Loucy (cell line): Measurements from ENCODE around the gene KCNMB2.

ENCODE experiments used
- H2AFZ ChIP-seq: fragments of 200-600 bp; sonication (generic); 2 replicates; pipeline ENCODE4 v1.6.0; 2016; ENCODE audit warnings: antibody characterized with exemption, mild to moderate bottlenecking, low read length, moderate library complexity
- H3F3A ChIP-seq: fragments of 200-600 bp; 2 replicates; pipeline ENCODE4 v1.6.0; 2016; ENCODE audit warnings: antibody characterized with exemption, low read depth, mild to moderate bottlenecking
- H3K27me3 ChIP-seq: fragments of 200-600 bp; sonication (generic); 2 replicates; pipeline ENCODE4 v1.6.1; 2014; ENCODE audit warnings: low read length, mild to moderate bottlenecking; ENCODE audit not compliant: insufficient read depth, poor library complexity, severe bottlenecking
- H3K36me3 ChIP-seq: fragments of 200-600 bp; sonication (generic); 2 replicates; pipeline ENCODE4 v1.6.1; 2016; ENCODE audit warnings: low read length; ENCODE audit not compliant: insufficient read depth
- H3K4me1 ChIP-seq: fragments of 200-600 bp; sonication (generic); 2 replicates; pipeline ENCODE4 v1.5.1; 2014; ENCODE audit warnings: low read length, mild to moderate bottlenecking; ENCODE audit not compliant: insufficient read depth, poor library complexity, severe bottlenecking
- H3K4me2 ChIP-seq: fragments of 200-600 bp; sonication (generic); 2 replicates; pipeline ENCODE4 v1.6.0; 2014; ENCODE audit warnings: antibody characterized with exemption, low read length, low read depth, mild to moderate bottlenecking; ENCODE audit not compliant: poor library complexity, severe bottlenecking
- H3K4me3 ChIP-seq: fragments of 200-600 bp; sonication (generic); 2 replicates; pipeline ENCODE4 v1.5.1; 2014; ENCODE audit warnings: low read length, mild to moderate bottlenecking, mixed read lengths; ENCODE audit not compliant: poor library complexity, severe bottlenecking
- H3K79me2 ChIP-seq: fragments of 200-600 bp; sonication (generic); 2 replicates; pipeline ENCODE4 v1.6.1; 2014; ENCODE audit warnings: low read length; ENCODE audit not compliant: insufficient read depth
- H3K9ac ChIP-seq: fragments of 200-600 bp; sonication (generic); 2 replicates; pipeline ENCODE4 v1.6.0; 2014; ENCODE audit warnings: mild to moderate bottlenecking, low read depth, low read length, moderate library complexity; ENCODE audit not compliant: poor library complexity, severe bottlenecking
- H3K9me2 ChIP-seq: fragments of 200-600 bp; sonication (generic); replicated peaks from 2 replicates; pipeline ENCODE4 v1.6.1; 2016; ENCODE audit warnings: low read depth, low read length, mixed read lengths
- H3K9me3 ChIP-seq: fragments of 200-600 bp; sonication (generic); 2 replicates; pipeline ENCODE4 v1.6.1; 2014; ENCODE audit warnings: mild to moderate bottlenecking, antibody characterized with exemption, low read length, low read depth; ENCODE audit not compliant: insufficient read depth
- H4K20me1 ChIP-seq: fragments of 200-600 bp; sonication (generic); 2 replicates; pipeline ENCODE4 v1.6.0; 2014; ENCODE audit warnings: antibody characterized with exemption, low read length, mild to moderate bottlenecking; ENCODE audit not compliant: insufficient read depth, poor library complexity, severe bottlenecking
- CTCF ChIP-seq: fragments of 200-600 bp; sonication (generic); conservative IDR thresholded peaks from 2 replicates; pipeline ENCODE4 v1.5.1; 2014; ENCODE audit warnings: mild to moderate bottlenecking, antibody characterized with exemption, low read length
- EZH2phosphoT487 ChIP-seq: fragments of 200-600 bp; IDR thresholded peaks from 2 replicates; pipeline ENCODE4 v1.6.1; 2018; ENCODE audit warnings: antibody characterized with exemption, mild to moderate bottlenecking, moderate library complexity, borderline replicate concordance

The KCNMB2 gene

GRCh38 chr3:178739720-178740119 is 203.5 kb downstream of the KCNMB2 start:
- no peaks in the 10 kb centered on the region for H4K20me1 ChIP-seq
- no peaks in the 10 kb centered on the region for H3F3A ChIP-seq
- H3K79me2 ChIP-seq = no peaks in the 10 kb centered on the region
- H3K36me3 ChIP-seq = no peaks in the 10 kb centered on the region
- TF ChIP-seq CTCF (no peak), EZH2phosphoT487 (no peak)
- H2AFZ ChIP-seq = no peak overlapping the region
- H3K4me2 ChIP-seq = no peak overlapping the region
- no peaks in the 10 kb centered on the region for H3K9me2 ChIP-seq
- H3K9me3 ChIP-seq = no peaks in the 10 kb centered on the region
- H3K4me1 ChIP-seq = no peaks in the 10 kb centered on the region
- H3K9ac ChIP-seq = no peak overlapping the region
- no peaks in the 10 kb centered on the region for H3K27me3 ChIP-seq
- H3K4me3 ChIP-seq = no peak overlapping the region

GRCh38 chr3:178741020-178741419 is 204.8 kb downstream of the KCNMB2 start:
- Histone ChIP-seq H3K79me2 (no peaks in the 10 kb centered on the region), H3K4me2 (no peak overlapping the region), H3K9me3 (no peaks in the 10 kb centered on the region), H3K4me3 (no peak overlapping the region), H3K36me3 (no peaks in the 10 kb centered on the region), H3F3A (no peaks in the 10 kb centered on the region), H3K9ac (no peak overlapping the region), H2AFZ (no peak overlapping the region), H4K20me1 (no peaks in the 10 kb centered on the region), H3K9me2 (no peaks in the 10 kb centered on the region), H3K27me3 (no peaks in the 10 kb centered on the region), H3K4me1 (no peaks in the 10 kb centered on the region)
- TF ChIP-seq CTCF = no peak
- TF ChIP-seq EZH2phosphoT487 = no peak

- Histone ChIP-seq H3K4me1 (no peaks in the 10 kb centered on the region), H3F3A (no peaks in the 10 kb centered on the region), H2AFZ (no peak overlapping the region), H3K27me3 (no peaks in the 10 kb centered on the region), H4K20me1 (no peaks in the 10 kb centered on the region), H3K36me3 (no peaks in the 10 kb centered on the region), H3K4me3 (no peak overlapping the region), H3K9me2 (no peaks in the 10 kb centered on the region), H3K9me3 (no peaks in the 10 kb centered on the region), H3K79me2 (no peaks in the 10 kb centered on the region), H3K4me2 (no peak overlapping the region), H3K9ac (no peak overlapping the region)
- no peak for TF ChIP-seq EZH2phosphoT487
- no peak for TF ChIP-seq CTCF
Observed at GRCh38 chr3:178743297-178743696, 207.1 kb downstream of the KCNMB2 start.
